Astrocyte of the cerebellum (primary cell): ENCODE results near the gene SLC4A4.

Source experiments
- DNase-seq: peaks from one replicate; pipeline ENCODE4 v3.0.0-alpha.2; 2011; ENCODE audit warnings: low read depth
- H3K4me3 ChIP-seq: 2 replicates; pipeline ENCODE4 v1.5.1; 2011; ENCODE audit warnings: mild to moderate bottlenecking, low read depth, low read length, moderate library complexity
- CTCF ChIP-seq: IDR thresholded peaks from 2 replicates; pipeline ENCODE4 v1.5.1; 2012; ENCODE audit warnings: low read length, low read depth, moderate library complexity, mild to moderate bottlenecking; ENCODE audit errors: missing control alignments
- in situ Hi-C: cut with HindIII; loops from 2 replicates; pipeline ENCODE4 v1.10.0; 2017; ENCODE audit warnings: low sequenced_read_pairs

Gene SLC4A4

DNA sequence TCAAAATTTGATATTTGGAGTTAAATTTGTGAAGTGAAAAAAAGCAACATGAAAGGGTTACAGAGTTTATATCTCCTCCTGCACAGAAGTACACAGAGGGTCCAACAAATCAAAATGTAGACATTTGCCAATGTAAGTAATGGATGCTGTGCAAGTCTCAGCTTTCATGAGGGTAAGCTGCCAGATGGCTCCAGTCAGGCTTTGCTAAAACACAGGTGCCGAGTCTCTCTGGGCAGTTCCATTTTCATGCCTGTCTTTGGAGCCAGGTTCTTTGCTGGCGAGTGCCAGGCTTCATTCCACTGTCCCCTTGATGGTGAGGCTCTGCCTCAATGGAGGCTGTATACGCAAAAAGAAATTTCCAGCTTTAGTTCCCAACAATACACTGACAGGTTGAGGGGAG lies 27.9 kb downstream of the SLC4A4 start:
- H3K4me3 ChIP-seq: no peak overlapping the region
- no peak for DNase-seq
- in situ Hi-C loops: no loop called here
- no peak for TF ChIP-seq CTCF

DNA sequence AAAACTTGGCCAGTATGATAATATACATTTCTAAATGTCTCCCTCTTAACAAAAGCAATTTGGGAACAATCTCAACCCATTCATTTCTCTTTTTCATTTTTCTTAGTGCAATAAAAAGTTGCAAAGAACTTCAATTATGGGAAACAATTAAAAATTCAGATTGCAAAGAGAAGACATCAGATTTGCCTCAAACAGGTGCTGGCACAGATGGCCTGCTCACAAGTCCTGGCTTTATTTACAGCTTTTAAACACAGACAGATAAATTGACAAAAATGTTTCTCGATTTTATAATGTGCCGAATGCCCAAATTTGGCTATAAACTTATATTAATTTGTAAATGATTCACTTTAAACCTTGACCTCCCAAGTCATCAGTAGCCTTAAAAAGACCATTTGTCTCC lies 28.7 kb downstream of the SLC4A4 start:
- DNase-seq: no peak
- in situ Hi-C loops: no loop called here
- no peak overlapping the region for H3K4me3 ChIP-seq
- no peak for TF ChIP-seq CTCF

DNA sequence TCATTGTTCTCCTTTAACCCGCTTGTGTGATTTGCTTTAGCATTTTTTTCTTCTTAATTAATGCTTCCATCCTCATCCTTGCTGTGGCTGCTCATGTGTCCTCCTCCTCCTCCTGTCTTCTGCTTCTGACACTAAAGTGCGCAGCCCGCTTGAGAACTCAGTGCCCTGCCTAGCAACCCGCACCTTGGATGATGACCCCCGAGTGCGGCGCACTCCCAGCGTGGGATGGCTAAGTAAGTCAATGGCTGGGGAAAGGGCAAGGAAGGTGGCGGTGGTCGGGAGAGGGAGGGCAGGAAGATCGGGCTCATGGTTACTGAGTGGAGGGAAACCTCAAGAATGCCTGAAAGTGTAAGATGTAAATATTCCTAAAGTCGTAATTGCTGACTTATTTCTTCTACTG lies 30.1 kb downstream of the SLC4A4 start:
- in situ Hi-C loops: no loop called here
- DNase-seq: no peak
- no peak for TF ChIP-seq CTCF
- H3K4me3 ChIP-seq: no peak overlapping the region

- H3K4me3 ChIP-seq: no peak overlapping the region
- no peak for TF ChIP-seq CTCF
- in situ Hi-C loops: no loop called here
These were observed 30.7 kb downstream of the SLC4A4 start for GRCh38 chr4:71369536-71369935.

GRCh38 chr4:71375494-71375893 lies 36.7 kb downstream of the SLC4A4 start:
- DNase-seq: no peak
- no peak overlapping the region for H3K4me3 ChIP-seq
- no peak for TF ChIP-seq CTCF
- in situ Hi-C loops: no loop called here

More at GRCh38 chr4:71369536-71369935, 30.7 kb downstream of the SLC4A4 start:
- DNase-seq: no peak

DNA sequence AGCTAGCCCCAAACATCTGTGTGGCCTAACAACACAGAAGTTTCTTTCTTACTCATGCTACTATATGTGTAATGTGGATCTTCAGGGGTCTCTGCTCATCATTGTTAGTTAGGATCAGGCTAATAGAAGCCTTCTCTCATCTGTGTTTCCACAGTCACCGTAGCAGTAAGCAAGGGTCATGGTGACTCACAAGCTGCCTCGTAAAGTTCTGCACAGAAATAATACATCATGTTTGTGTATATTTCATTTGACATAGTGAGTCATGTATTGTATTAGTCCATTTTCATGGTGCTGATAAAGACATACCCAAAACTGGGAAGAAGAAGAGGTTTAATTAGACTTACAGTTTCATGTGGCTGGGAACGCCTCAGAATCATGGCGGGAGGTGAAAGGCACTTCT lies 38.7 kb downstream of the SLC4A4 start:
- TF ChIP-seq CTCF: no peak
- in situ Hi-C loops: no loop called here
- no peak overlapping the region for H3K4me3 ChIP-seq
- peak; percentile 31 for DNase-seq

GRCh38 chr4:71379126-71379525 lies 40.3 kb downstream of the SLC4A4 start:
- H3K4me3 ChIP-seq: no peak overlapping the region
- TF ChIP-seq CTCF: no peak
- no peak for DNase-seq
- in situ Hi-C loops: no loop called here
